CD14-positive monocyte (primary cell): ENCODE data around the gene IQGAP2. TPM values are rescaled to one million over a fixed set of nuclear protein-coding genes. Genes with fewer than 3 reads are reported as not detected.

Source experiments
- DNase-seq, 3 donors: peaks; one replicate each; pipeline ENCODE4 v3.0.0-alpha.2; 2011 to 2022
- H2AFZ ChIP-seq: 2 replicates; pipeline ENCODE4 v1.6.0; 2012; ENCODE audit warnings: mild to moderate bottlenecking, low read depth, low read length, inconsistent platforms; ENCODE audit not compliant: insufficient read depth, poor library complexity, severe bottlenecking
- H3K27ac ChIP-seq, 2 donors: 1 replicate in 1 of 2; 2 replicates in 1 of 2; pipeline ENCODE4 v1.5.1; 2012 to 2013; ENCODE audit warnings: low read length in 2 of 2, control low read depth in 1 of 2, inconsistent platforms in 1 of 2, low read depth in 1 of 2, mild to moderate bottlenecking in 1 of 2
- H3K27me3 ChIP-seq, 2 donors: one replicate each; pipeline versions ENCODE4 v1.6.0 to v1.6.1; 2011 to 2013; ENCODE audit warnings: low read length in 2 of 2; ENCODE audit not compliant: control insufficient read depth in 2 of 2, insufficient read depth in 2 of 2
- H3K36me3 ChIP-seq, 2 donors: replicated peaks in 1 of 2; 1 replicate in 1 of 2; 2 replicates in 1 of 2; pipeline versions ENCODE4 v1.5.1 to v1.6.1; 2012 to 2013; ENCODE audit warnings: low read length in 2 of 2, control low read depth in 1 of 2, inconsistent platforms in 1 of 2, mild to moderate bottlenecking in 1 of 2; ENCODE audit not compliant: insufficient read depth in 2 of 2, control insufficient read depth in 1 of 2
- H3K4me1 ChIP-seq, 2 donors: 1 replicate in 1 of 2; 2 replicates in 1 of 2; pipeline versions ENCODE4 v1.5.1 to v1.6.1; 2012 to 2013; ENCODE audit warnings: low read length in 2 of 2, control low read depth in 1 of 2, inconsistent platforms in 1 of 2, mild to moderate bottlenecking in 1 of 2, moderate library complexity in 1 of 2; ENCODE audit not compliant: insufficient read depth in 2 of 2, control insufficient read depth in 1 of 2
- H3K4me2 ChIP-seq: replicated peaks from 2 replicates; pipeline ENCODE3; 2012; ENCODE audit warnings: low read length, moderate library complexity, mild to moderate bottlenecking; ENCODE audit not compliant: poor library complexity, severe bottlenecking; ENCODE audit errors: extremely low read depth
- H3K4me3 ChIP-seq, 3 experiments: fragments of 200-600 bp in 1 of 3; sonication (generic) in 1 of 3; replicated peaks in 1 of 3; 1 replicate in 2 of 3; 2 replicates in 1 of 3; pipeline ENCODE4 v1.5.1; 2011 to 2013; ENCODE audit warnings: low read length in 3 of 3, mild to moderate bottlenecking in 3 of 3, control low read depth in 2 of 3, low read depth in 2 of 3, inconsistent platforms in 1 of 3, moderate library complexity in 1 of 3
- H3K79me2 ChIP-seq: 2 replicates; pipeline ENCODE4 v1.6.0; 2012; ENCODE audit warnings: mild to moderate bottlenecking, control low read depth, inconsistent platforms, low read length, moderate library complexity; ENCODE audit not compliant: insufficient read depth
- H3K9ac ChIP-seq: 2 replicates; pipeline ENCODE4 v1.6.0; 2017; ENCODE audit warnings: low read length, mild to moderate bottlenecking; ENCODE audit not compliant: insufficient read depth, poor library complexity, severe bottlenecking
- H3K9me3 ChIP-seq, 2 donors: replicated peaks in 1 of 2; 1 replicate in 1 of 2; 2 replicates in 1 of 2; pipeline versions ENCODE4 v1.5.1 to v1.6.1; 2012 to 2013; ENCODE audit warnings: low read length in 2 of 2, control low read depth in 1 of 2; ENCODE audit not compliant: control insufficient read depth in 1 of 2, insufficient read depth in 1 of 2
- H4K20me1 ChIP-seq: 2 replicates; pipeline ENCODE4 v1.6.0; 2012; ENCODE audit warnings: mild to moderate bottlenecking, low read length, control low read depth, moderate library complexity; ENCODE audit not compliant: insufficient read depth
- H3K27ac Mint-ChIP-seq, 7 donors: one replicate each; pipeline ENCODE4 v1.8.0; 2020; ENCODE audit warnings: mild to moderate bottlenecking in 7 of 7, mixed read lengths in 7 of 7, moderate library complexity in 6 of 7, inconsistent platforms in 2 of 7
- H3K27me3 Mint-ChIP-seq, 3 donors: one replicate each; pipeline ENCODE4 v1.8.0; 2021 to 2022; ENCODE audit warnings: low read depth in 3 of 3, mild to moderate bottlenecking in 3 of 3, mixed read lengths in 3 of 3, moderate library complexity in 3 of 3, inconsistent platforms in 1 of 3
- H3K36me3 Mint-ChIP-seq, 2 donors: one replicate each; pipeline ENCODE4 v1.8.0; 2020; ENCODE audit warnings: mixed read lengths in 2 of 2, inconsistent platforms in 1 of 2, mild to moderate bottlenecking in 1 of 2
- H3K4me1 Mint-ChIP-seq: one replicate; pipeline ENCODE4 v1.8.0; 2020; ENCODE audit warnings: mild to moderate bottlenecking, mixed read lengths
- H3K4me3 Mint-ChIP-seq, 2 donors: one replicate each; pipeline ENCODE4 v1.8.0; 2020; ENCODE audit warnings: mild to moderate bottlenecking in 2 of 2, mixed read lengths in 2 of 2, moderate library complexity in 1 of 2
- H3K9me3 Mint-ChIP-seq, 7 donors: one replicate each; pipeline ENCODE4 v1.8.0; 2020 to 2022; ENCODE audit warnings: mixed read lengths in 7 of 7, mild to moderate bottlenecking in 6 of 7, moderate library complexity in 6 of 7, inconsistent platforms in 2 of 7
- WGBS: methylation state at CpG from one replicate; pipeline ENCODE4 v1.1.5; 2013; ENCODE audit warnings: missing lambda C conversion rate; ENCODE audit not compliant: insufficient coverage; 5-methylcytosine and 5-hydroxymethylcytosine counted together
- intact Hi-C, 2 donors: fragments of 100-400 bp; cut with micrococcal nuclease; formaldehyde crosslinking; loops; one replicate each; pipeline versions ENCODE4 v1.15.0 to v1.15.1; 2023
- polyA plus RNA-seq, 3 donors: library from polyadenylated mRNA; depleted of rRNA in 1 of 3; unstranded in 2 of 3; stranded (reverse) in 1 of 3; fragments of 300-500 nt in 2 of 3; fragments of >200 nt in 1 of 3; fragmentation: Illumina TruSeq in 2 of 3; gene quantifications; 1 replicate in 2 of 3; 2 replicates in 1 of 3; pipeline ENCODE4 v1.2.3, GENCODE V29; 2012 to 2021
- TF ChIP-seq, protein P1 (sequence below): fragments of 200-600 bp; IDR thresholded peaks from one replicate; pipeline ENCODE4 v1.8.0; 2022; ENCODE audit warnings: antibody characterized with exemption, mild to moderate bottlenecking

The IQGAP2 gene
- polyA plus RNA-seq, 3 donors: 21.4 to 50.9 (median 35.4) TPM

DNA sequence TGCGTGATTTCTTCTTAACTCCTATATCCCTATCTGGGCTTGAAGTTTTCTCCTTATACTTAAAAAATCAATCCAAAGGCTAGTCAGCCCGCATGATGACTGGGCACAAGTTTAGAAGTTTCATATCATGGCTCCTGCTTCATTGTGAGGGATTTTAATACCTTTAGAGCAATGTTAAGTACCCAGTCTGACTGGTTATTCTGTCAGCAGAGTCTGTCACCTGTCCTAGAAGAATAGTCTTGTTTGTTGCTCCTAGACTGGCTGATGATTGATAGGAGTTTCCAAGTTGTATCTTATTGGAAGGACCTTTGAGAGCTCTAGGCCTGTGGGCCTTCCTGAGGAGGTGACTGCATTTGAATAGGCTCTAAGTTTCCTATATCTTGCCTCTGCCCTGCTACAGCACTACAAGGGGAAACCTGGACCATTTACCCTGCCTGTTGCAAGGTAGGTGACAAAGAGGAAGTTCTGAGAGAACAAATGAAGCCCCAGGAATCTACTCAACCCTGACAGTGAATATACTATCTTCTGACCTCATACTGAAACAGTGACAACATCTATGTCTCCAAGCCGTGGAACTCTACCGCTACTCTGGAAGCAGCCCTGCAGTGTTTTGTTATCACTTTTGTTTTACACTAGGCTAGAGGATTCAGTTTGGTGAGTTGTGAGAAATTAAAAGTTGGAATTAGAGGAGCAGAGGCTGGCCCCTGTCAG is 153.6 kb downstream of the IQGAP2 start:
- Histone ChIP-seq H4K20me1 (peaks cover 93% of the 10 kb centered on the region), H3K36me3 (peaks cover 8 to 32% of the 10 kb centered on the region in 2 donors), H3K79me2 (peaks cover 73% of the 10 kb centered on the region), H3K27ac (peak overlapping the region in 1 of 2 donors; percentile 65), H3K9me3 (no peaks in the 10 kb centered on the region), H3K4me2 (no peak overlapping the region), H3K27me3 (no peaks in the 10 kb centered on the region), H3K4me3 (no peak overlapping the region), H3K4me1 (no peaks in the 10 kb centered on the region), H3K9ac (no peak overlapping the region), H2AFZ (no peak overlapping the region)
- Mint-ChIP-seq H3K36me3 (peaks cover 21 to 28% of the 10 kb centered on the region in 2 donors), H3K27ac (peak overlapping the region; percentile 13 to 83 (median 62)), H3K9me3 (no peaks in the 10 kb centered on the region), H3K27me3 (peaks cover 0 to 1% (median 0%) of the 10 kb centered on the region in 3 donors), H3K4me1 (peaks cover 21% of the 10 kb centered on the region), H3K4me3 (no peak overlapping the region)
- intact Hi-C loops: no loop called here
- WGBS: no CpG with 5 or more reads among the region's 4 CpGs
- TF ChIP-seq, protein P1, sequence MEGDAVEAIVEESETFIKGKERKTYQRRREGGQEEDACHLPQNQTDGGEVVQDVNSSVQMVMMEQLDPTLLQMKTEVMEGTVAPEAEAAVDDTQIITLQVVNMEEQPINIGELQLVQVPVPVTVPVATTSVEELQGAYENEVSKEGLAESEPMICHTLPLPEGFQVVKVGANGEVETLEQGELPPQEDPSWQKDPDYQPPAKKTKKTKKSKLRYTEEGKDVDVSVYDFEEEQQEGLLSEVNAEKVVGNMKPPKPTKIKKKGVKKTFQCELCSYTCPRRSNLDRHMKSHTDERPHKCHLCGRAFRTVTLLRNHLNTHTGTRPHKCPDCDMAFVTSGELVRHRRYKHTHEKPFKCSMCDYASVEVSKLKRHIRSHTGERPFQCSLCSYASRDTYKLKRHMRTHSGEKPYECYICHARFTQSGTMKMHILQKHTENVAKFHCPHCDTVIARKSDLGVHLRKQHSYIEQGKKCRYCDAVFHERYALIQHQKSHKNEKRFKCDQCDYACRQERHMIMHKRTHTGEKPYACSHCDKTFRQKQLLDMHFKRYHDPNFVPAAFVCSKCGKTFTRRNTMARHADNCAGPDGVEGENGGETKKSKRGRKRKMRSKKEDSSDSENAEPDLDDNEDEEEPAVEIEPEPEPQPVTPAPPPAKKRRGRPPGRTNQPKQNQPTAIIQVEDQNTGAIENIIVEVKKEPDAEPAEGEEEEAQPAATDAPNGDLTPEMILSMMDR: no peak
- DNase-seq: peak in 1 of 3 donors; percentile 43

DNA sequence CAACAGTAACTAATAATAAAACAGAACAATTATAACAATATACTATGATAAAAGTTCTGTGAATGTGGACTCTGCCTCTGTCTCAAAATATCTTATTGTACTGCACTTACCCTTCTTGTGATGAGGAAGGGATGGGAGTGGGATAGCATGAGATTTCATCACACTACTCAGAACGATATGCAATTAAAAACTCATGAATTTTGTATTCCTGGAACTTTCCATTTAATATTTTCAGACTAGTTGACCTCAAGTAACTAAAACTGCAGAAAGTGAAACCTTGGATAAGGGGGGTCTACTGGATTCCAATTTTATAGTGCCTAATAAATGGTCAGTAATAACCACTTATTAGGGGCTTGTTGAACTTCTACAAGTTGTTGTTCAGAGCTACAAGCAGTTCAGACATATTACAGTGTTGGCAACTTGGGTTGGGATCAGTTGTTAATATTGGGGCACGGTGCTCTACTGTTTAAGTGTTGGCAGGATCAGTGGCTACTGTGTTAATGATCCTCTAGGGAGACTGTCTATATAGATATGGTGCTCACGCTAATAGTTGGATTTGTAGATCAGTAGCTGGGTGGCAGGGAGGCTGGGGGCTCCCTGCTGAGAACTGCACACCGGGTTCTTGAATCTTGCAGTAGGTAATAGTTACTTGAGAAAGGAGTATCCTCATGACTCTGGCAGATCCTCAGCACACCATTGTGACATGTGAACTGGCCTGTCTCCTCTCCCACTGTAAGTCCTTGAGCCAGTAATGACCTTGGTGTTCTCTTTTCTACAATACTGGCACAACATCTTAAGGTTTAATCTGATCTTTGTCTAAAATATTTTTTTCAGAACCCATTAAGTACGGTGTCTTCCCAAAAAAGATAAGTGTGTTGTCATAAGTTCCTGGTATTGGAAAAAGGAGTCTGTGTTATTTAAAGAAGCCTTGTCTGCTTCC is 158.1 kb downstream of the IQGAP2 start:
- Histone ChIP-seq H3K79me2 (peaks cover 61% of the 10 kb centered on the region), H3K27ac (peak overlapping the region in 1 of 2 donors; percentile 49), H3K9ac (no peak overlapping the region), H3K36me3 (peaks cover 30 to 72% of the 10 kb centered on the region in 2 donors), H3K4me1 (peaks cover 15 to 16% of the 10 kb centered on the region in 2 donors), H3K4me2 (no peak overlapping the region), H2AFZ (no peak overlapping the region), H4K20me1 (peaks cover 94% of the 10 kb centered on the region), H3K9me3 (no peaks in the 10 kb centered on the region), H3K27me3 (no peaks in the 10 kb centered on the region), H3K4me3 (no peak overlapping the region)
- Mint-ChIP-seq H3K27me3 (peaks cover 0 to 1% (median 0%) of the 10 kb centered on the region in 3 donors), H3K36me3 (peaks cover 48 to 61% of the 10 kb centered on the region in 2 donors), H3K27ac (peak overlapping the region in 3 of 7 donors; percentile 43 to 75 (median 53)), H3K4me1 (peaks cover 23% of the 10 kb centered on the region), H3K9me3 (no peaks in the 10 kb centered on the region), H3K4me3 (no peak overlapping the region)
- TF ChIP-seq, protein P1: no peak
- DNase-seq: no peak
- intact Hi-C loops: no loop called here
- WGBS: 93% methylated on average over 3 of the region's 5 CpGs
